ENCODE data around the gene PPP2R3B.
"Not testable (repeated sequence)": the region's sequence is repeated elsewhere in the genome, so short reads cannot be mapped to it uniquely, and the experiment has no call there.

The PPP2R3B gene

DNA sequence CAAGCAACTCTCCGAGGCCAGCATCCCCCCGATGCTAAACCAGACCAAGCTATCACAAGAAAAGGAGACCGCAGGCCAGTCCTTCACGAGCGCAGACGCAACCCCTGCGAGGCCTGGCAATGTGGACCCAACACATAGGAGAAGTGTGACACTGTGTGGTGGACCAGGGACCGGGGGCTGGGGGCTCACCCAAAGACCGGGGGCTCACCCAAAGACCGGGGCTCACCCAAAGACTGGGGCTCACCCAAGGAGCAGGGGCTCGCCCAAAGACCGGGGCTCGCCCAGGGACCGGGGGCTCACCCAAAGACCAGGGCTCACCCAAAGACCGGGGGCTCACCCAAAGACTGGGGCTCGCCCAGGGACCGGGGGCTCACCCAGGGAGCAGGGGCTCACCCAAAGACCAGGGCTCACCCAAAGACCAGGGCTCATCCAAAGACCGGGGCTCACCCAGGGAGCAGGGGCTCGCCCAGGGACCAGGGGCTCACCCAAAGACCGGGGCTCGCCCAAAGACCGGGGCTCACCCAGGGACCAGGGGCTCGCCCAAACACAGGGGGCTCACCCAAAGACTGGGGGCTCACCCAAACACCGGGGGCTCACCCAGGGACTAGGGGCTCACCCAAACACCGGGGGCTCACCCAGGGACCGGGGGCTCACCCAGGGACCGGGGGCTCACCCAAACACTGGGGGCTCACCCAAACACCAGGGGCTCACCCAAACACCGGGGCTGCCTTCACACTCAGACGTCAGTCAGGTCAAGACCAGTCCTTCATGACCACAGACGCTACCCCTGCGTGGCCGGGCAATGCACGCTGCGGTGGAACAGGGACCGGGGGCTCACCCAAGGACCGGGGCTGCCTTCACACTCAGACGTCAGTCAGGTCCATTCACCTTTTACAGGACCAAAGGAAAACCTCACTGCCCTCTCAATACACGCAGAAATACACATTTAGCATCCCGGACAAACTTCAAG is 32.9 kb downstream of the PPP2R3B start:
- no peak for DNase-seq (ENCODE audit: low read depth, low spot score)

DNA sequence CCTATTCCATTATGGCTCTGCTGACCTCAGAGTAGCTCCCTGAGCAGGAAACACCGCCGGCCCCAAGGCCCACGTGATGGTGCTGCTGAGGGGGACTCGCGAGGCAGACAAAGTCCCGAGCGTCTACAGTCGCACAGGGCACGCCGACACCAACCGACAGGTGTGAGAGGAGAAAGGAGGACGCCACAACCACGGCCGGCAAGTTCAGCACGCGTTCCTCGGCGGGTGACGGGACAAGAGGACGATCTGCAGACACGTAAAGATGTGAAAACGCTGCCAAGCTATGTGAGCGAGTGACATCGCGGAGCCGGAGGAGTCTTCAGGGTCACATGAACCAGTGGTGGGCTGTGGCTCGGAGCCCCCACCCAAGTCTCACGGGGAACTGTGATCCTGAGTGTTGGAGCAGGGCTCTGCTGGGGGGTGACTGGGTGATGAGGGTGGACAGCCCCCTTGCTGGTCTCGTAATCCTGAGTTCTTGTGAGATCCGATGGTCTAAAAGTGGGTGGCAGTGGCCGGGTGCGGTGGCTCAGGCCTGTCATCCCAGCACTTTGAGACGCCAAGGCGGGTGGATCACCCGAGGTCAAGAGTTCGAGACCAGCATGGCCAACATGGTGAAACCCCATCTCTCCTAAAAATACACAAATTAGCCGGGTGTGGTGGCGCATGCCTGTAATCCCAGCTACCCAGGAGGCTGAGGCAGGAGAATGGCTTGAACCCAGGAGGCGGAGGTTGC is 34.0 kb downstream of the PPP2R3B start:
- no peak for DNase-seq (ENCODE audit: low read depth, low spot score)

- no peak for DNase-seq (ENCODE audit: low read depth, low spot score)
Measured at GRCh38 chrX:352181-352580, 34.5 kb downstream of the PPP2R3B start.

DNA sequence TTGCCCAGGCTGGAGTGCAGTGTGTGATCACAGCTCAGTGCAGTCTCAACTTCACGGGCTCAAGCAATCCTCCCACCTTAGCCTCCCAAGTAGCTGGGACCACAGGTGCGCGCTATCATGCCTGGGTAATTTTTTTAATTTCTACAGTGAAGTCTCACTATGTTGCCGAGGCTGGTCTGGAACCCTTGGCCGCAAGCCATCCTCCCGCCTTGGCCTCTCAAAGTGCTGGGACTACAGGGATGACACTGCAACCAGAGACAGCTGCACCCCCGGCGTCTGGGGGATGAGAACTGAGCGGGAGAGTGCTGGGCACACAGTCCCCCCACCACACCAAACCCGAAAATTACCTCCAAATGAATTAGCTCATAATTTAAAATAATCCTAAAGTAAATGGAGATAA is 35.0 kb downstream of the PPP2R3B start:
- no peak for DNase-seq (ENCODE audit: low read depth, low spot score)

GRCh38 chrX:351324-351641 is 35.4 kb downstream of the PPP2R3B start:
- not testable (repeated sequence) for DNase-seq (ENCODE audit: low read depth, low spot score)

- DNase-seq (ENCODE audit: low read depth, low spot score): no peak
Measured at GRCh38 chrX:350534-351323, 36.0 kb downstream of the PPP2R3B start.

DNA sequence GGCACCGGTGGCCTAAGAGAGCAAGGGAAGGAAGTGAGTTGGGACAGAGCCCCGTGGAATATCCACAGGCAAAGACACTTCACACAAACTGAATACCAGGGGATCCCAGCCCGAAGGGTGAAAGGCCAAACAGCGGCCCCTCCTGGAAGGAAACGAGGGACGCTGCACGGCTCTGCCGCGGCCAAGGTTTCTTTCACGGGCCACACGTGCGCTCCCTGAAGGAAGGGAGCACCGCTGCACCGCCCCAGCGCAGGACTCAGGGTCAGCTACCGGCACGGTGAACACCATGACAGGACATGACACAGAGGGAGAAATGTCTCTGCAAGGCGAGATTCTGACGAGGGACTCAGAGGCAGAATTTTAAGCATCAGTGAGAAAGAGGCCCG is 36.6 kb downstream of the PPP2R3B start:
- no peak for DNase-seq (ENCODE audit: low read depth, low spot score)

- no peak for DNase-seq (ENCODE audit: low read depth, low spot score)
Measured at GRCh38 chrX:349702-350101, 37.0 kb downstream of the PPP2R3B start.

DNA sequence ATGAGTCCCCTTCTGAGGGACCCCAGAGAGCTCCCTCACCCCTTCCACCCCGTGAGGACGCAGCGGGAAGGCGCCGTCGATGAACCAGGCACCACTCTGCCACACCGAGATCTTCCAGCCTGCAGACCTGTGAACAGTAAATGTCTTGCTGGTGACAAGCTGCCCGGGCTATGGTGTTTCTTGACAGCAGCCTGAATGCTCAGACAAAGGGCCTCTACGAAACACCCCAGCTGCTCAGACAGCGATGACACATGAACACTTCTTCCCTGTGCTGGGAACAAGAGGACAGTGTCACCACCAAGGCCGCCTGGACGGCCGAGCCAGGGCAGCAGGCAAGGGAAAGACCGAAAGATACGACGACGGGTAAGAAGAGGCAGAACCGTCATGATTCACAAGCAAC is 37.5 kb downstream of the PPP2R3B start:
- no peak for DNase-seq (ENCODE audit: low read depth, low spot score)

GRCh38 chrX:348461-349117 is 38.1 kb downstream of the PPP2R3B start:
- no peak for DNase-seq (ENCODE audit: low read depth, low spot score)

GRCh38 chrX:347351-348117 is 39.2 kb downstream of the PPP2R3B start:
- no peak for DNase-seq (ENCODE audit: low read depth, low spot score)

DNA sequence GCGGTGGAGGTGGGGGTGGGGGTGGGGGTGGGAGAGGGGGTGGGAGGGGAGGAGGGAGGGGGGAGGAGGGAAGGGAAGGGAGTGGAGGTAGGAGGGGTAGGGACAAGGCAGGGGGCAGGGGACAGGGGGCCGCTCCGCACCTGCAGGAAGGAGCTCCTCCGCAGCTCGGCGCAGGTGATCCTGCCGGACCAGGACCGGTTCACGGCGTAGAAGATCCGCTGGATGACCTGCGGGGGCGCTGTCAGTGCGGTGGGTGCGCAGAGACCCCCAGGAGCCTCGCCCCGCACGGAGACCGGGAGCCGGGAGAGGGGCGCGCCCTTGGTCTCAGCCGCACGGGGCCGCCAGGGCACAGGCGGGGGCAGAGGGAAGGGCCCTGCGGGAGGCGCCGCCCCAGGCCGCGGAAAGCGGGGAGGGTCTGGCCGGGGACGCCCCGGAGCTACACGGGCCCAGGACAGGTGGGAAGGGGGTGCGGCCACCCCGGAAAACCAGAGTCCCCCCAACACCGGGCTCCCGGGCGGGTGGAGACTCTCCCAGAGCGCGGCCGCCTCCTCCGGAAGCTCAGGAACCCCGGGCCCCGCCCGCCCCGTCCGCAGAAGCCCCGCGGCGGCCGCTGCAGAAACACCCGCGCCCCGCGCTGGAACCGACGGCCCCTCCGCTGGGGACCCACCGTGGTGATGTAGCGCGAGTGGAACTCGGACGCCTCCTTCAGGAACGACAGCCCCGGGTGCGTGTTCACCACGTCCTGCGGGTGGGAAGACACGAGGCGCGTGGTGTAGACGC is 40.5 kb downstream of the PPP2R3B start:
- no peak for DNase-seq (ENCODE audit: low read depth, low spot score)

- no peak for DNase-seq (ENCODE audit: low read depth, low spot score)
Measured at GRCh38 chrX:345020-345925, 41.4 kb downstream of the PPP2R3B start.

- no peak for DNase-seq (ENCODE audit: low read depth, low spot score)
Measured at GRCh38 chrX:344371-344901, 42.3 kb downstream of the PPP2R3B start.

GRCh38 chrX:341541-342101 is 45.1 kb downstream of the PPP2R3B start:
- DNase-seq (ENCODE audit: low read depth, low spot score): no peak

GRCh38 chrX:340641-341423 is 45.9 kb downstream of the PPP2R3B start:
- no peak for DNase-seq (ENCODE audit: low read depth, low spot score)

- no peak for DNase-seq (ENCODE audit: low read depth, low spot score)
Measured at GRCh38 chrX:340121-340520, 46.6 kb downstream of the PPP2R3B start.
